ENCODE data around the gene IFNA8.

IFNA8 gene

DNA sequence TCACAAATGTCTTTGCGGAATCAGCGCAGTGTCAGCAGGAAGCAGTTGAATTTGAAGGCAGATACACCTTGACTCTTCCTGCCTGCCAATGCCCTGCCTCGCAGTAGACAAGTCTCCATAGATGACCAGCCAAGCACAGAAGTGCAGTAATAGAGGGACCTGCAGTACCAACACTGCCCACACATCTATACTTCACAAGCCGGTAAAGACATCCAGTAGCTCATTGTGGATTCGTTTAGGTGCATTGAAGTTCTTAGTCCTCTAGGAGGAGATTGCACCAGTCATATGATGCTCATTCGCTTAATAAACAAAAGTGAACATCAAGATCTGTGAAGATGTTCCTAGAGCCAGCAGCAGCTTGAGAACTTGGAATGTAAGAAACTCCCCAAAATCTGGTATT lies 16.6 kb upstream of the IFNA8 start:
- Histone ChIP-seq H4K20me1 (ENCODE audit: insufficient read depth, low read length) (no peaks in the 10 kb centered on the region), H3K36me3 (ENCODE audit: insufficient read depth, low read length) (no peaks in the 10 kb centered on the region), H3K9ac (ENCODE audit: low read depth, low read length) (no peak overlapping the region), H3K27ac (ENCODE audit: low read length) (no peak overlapping the region), H2AFZ (ENCODE audit: low read depth, low read length) (no peak overlapping the region), H3K4me1 (ENCODE audit: insufficient read depth, low read length) (peaks cover 9% of the 10 kb centered on the region), H3K27me3 (ENCODE audit: insufficient read depth, low read length, poor library complexity) (peaks cover 42% of the 10 kb centered on the region), H3K9me3 (ENCODE audit: insufficient read depth, low read length, severe bottlenecking) (no peaks in the 10 kb centered on the region), H3K79me2 (ENCODE audit: insufficient read depth, low read length) (no peaks in the 10 kb centered on the region), H3K4me3 (ENCODE audit: low read depth in 1 of 2, low read length in 2 of 2) (no peak overlapping the region), H3K4me2 (ENCODE audit: insufficient read depth, low read length) (no peak overlapping the region)
- ATAC-seq (ENCODE audit: insufficient read depth, low read depth) (peak; percentile 67; the same call in 2 of the 3 replicates), DNase-seq (no peak)
- TF ChIP-seq, protein P1, sequence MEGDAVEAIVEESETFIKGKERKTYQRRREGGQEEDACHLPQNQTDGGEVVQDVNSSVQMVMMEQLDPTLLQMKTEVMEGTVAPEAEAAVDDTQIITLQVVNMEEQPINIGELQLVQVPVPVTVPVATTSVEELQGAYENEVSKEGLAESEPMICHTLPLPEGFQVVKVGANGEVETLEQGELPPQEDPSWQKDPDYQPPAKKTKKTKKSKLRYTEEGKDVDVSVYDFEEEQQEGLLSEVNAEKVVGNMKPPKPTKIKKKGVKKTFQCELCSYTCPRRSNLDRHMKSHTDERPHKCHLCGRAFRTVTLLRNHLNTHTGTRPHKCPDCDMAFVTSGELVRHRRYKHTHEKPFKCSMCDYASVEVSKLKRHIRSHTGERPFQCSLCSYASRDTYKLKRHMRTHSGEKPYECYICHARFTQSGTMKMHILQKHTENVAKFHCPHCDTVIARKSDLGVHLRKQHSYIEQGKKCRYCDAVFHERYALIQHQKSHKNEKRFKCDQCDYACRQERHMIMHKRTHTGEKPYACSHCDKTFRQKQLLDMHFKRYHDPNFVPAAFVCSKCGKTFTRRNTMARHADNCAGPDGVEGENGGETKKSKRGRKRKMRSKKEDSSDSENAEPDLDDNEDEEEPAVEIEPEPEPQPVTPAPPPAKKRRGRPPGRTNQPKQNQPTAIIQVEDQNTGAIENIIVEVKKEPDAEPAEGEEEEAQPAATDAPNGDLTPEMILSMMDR (IDR thresholded peaks at IDR 0.05; ENCODE audit: borderline replicate concordance, extremely low read depth, low read length, poor library complexity, severe bottlenecking) = peak; percentile 37
- no peak for TF ChIP-seq EZH2 (IDR thresholded peaks at IDR 0.05; ENCODE audit: borderline replicate concordance, low read depth, low read length, severe bottlenecking)

DNA sequence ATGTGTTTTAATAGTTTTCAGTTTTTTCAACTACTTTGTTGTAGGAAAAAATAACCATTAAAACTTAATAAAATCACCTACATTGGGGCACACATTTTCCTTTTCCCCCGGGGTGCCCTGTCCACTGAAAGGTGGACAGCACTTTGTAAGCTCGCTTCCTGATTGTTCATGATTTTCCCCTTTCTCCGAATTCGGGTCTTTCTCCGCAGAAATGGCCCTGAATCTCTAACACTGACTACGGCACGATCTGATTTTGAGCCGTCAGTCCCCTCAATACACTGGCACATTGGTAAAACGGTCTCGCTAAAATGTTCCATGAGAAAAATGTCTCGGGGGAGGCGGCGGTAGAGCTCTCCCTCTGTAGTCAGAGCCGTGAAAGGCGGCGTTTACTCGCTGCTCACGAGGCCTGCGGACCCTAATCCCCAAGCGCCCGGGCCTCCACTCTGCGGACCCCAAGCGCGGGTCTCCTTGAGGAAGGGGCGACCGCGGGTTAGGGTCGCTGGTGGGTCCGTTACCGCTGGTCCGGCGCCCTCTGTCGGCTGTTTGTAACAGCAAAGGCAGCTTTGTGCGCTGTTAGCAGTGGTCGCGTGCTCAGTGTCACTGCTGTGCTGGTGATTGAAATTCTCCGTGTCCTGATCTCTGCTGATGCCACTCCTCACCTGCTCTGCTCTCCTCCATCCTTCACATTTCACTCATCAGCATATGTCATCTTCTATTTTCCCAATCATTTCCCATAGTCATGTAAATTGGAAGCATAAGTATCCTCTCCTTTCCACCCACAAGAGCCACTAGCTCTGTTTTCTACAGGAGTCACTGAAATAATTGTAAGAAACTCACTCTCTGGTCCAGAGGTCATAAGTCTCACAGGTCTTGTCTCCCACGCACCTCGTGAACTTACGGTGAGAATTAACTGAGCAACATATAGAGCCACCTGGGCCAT lies 12.9 kb upstream of the IFNA8 start:
- no peaks in the 10 kb centered on the region for H4K20me1 ChIP-seq (ENCODE audit: insufficient read depth, low read length)
- H3K4me1 ChIP-seq (ENCODE audit: insufficient read depth, low read length) = peaks cover 9% of the 10 kb centered on the region
- no peak overlapping the region for H3K27ac ChIP-seq (ENCODE audit: low read length)
- no peaks in the 10 kb centered on the region for H3K79me2 ChIP-seq (ENCODE audit: insufficient read depth, low read length)
- peaks cover 43% of the 10 kb centered on the region for H3K27me3 ChIP-seq (ENCODE audit: insufficient read depth, low read length, poor library complexity)
- no peaks in the 10 kb centered on the region for H3K9me3 ChIP-seq (ENCODE audit: insufficient read depth, low read length, severe bottlenecking)
- peak overlapping the region; percentile 80 for H3K4me2 ChIP-seq (ENCODE audit: insufficient read depth, low read length)
- ATAC-seq (ENCODE audit: insufficient read depth, low read depth) (peak; percentile 92), DNase-seq (peak; percentile 52)
- TF ChIP-seq EZH2 (IDR thresholded peaks at IDR 0.05; ENCODE audit: borderline replicate concordance, low read depth, low read length, severe bottlenecking) = peak; percentile 65
- TF ChIP-seq, protein P1 (IDR thresholded peaks at IDR 0.05; ENCODE audit: borderline replicate concordance, extremely low read depth, low read length, poor library complexity, severe bottlenecking) = peak; percentile 86
- peak overlapping the region in 1 of 2 experiments; percentile 54; a peak in 2 of 4 replicates for H3K4me3 ChIP-seq (ENCODE audit: low read depth in 1 of 2, low read length in 2 of 2)
- peak overlapping the region; percentile 35 for H3K9ac ChIP-seq (ENCODE audit: low read depth, low read length)
- H2AFZ ChIP-seq (ENCODE audit: low read depth, low read length) = peak overlapping the region; percentile 69
- no peaks in the 10 kb centered on the region for H3K36me3 ChIP-seq (ENCODE audit: insufficient read depth, low read length)

DNA sequence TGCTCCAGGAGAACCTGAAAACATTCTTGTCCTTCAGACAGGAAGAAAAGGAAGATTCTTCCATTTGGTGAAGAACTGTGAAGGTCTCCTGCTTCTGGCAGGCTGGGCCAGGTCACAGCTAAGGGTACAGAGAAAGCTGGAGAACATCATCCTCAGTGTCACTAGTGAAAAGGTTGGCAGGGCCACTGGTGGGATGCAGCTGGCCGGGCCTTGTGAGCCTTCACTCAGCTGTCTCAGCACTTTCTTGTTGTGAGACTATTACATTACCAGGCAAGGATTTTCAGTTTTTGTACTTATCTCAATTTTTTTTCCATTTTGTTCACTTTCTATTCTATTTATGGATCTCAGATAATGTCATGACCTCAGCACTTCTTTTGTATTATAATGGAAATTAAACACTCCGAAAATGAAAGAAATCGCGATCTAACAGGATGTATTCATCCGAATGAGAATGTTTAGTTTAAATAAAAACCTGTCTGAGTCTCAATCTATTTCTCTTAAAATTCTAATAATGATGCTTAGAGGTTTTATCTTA lies 9.9 kb upstream of the IFNA8 start:
- Histone ChIP-seq H3K4me2 (ENCODE audit: insufficient read depth, low read length) (no peak overlapping the region), H3K36me3 (ENCODE audit: insufficient read depth, low read length) (no peaks in the 10 kb centered on the region), H3K79me2 (ENCODE audit: insufficient read depth, low read length) (no peaks in the 10 kb centered on the region), H2AFZ (ENCODE audit: low read depth, low read length) (no peak overlapping the region), H3K4me1 (ENCODE audit: insufficient read depth, low read length) (peaks cover 9% of the 10 kb centered on the region), H3K9ac (ENCODE audit: low read depth, low read length) (no peak overlapping the region), H4K20me1 (ENCODE audit: insufficient read depth, low read length) (no peaks in the 10 kb centered on the region), H3K4me3 (ENCODE audit: low read depth in 1 of 2, low read length in 2 of 2) (no peak overlapping the region), H3K9me3 (ENCODE audit: insufficient read depth, low read length, severe bottlenecking) (no peaks in the 10 kb centered on the region), H3K27me3 (ENCODE audit: insufficient read depth, low read length, poor library complexity) (peaks cover 33% of the 10 kb centered on the region), H3K27ac (ENCODE audit: low read length) (no peak overlapping the region)
- ATAC-seq (ENCODE audit: insufficient read depth, low read depth) (no peak), DNase-seq (no peak)
- TF ChIP-seq, protein P1 (IDR thresholded peaks at IDR 0.05; ENCODE audit: borderline replicate concordance, extremely low read depth, low read length, poor library complexity, severe bottlenecking) = no peak
- TF ChIP-seq EZH2 (IDR thresholded peaks at IDR 0.05; ENCODE audit: borderline replicate concordance, low read depth, low read length, severe bottlenecking) = no peak

Measured in DND-41 (cell line).